ENCODE results near the gene CHD3.

CHD3 gene

DNA sequence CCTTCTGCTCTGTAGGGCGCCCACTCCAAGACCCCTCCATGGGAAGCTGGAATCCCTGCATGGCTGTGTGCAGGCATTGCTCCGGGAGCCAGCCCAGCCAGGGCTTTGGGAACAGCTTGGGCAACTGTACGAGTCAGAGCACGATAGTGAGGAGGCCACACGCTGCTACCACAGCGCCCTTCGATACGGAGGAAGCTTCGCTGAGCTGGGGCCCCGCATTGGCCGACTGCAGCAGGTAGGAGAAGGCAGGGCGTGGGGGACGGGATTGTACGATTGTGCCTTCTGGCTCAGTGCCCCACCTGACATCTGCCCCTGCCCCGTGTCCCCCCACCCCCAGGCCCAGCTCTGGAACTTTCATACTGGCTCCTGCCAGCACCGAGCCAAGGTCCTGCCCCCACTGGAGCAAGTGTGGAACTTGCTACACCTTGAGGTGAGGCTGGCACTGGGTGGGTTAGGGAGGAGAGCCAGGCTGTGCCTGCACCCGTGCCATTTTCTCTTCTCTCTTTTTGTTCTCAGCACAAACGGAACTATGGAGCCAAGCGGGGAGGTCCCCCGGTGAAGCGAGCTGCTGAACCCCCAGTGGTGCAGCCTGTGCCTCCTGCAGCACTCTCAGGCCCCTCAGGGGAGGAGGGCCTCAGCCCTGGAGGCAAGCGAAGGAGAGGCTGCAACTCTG lies 42.4 kb upstream of the CHD3 start:
- H3K4me3 ChIP-seq (replicated peaks in 1 of 2; ENCODE audit: low read depth in 2 of 2, low read length in 2 of 2), result no peak overlapping the region
- DNase-seq (ENCODE audit: low read depth in 2 of 2), result no peak
- TF ChIP-seq, protein P1, sequence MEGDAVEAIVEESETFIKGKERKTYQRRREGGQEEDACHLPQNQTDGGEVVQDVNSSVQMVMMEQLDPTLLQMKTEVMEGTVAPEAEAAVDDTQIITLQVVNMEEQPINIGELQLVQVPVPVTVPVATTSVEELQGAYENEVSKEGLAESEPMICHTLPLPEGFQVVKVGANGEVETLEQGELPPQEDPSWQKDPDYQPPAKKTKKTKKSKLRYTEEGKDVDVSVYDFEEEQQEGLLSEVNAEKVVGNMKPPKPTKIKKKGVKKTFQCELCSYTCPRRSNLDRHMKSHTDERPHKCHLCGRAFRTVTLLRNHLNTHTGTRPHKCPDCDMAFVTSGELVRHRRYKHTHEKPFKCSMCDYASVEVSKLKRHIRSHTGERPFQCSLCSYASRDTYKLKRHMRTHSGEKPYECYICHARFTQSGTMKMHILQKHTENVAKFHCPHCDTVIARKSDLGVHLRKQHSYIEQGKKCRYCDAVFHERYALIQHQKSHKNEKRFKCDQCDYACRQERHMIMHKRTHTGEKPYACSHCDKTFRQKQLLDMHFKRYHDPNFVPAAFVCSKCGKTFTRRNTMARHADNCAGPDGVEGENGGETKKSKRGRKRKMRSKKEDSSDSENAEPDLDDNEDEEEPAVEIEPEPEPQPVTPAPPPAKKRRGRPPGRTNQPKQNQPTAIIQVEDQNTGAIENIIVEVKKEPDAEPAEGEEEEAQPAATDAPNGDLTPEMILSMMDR (IDR thresholded peaks at IDR 0.05; ENCODE audit: low read depth, low read length), result no peak

DNA sequence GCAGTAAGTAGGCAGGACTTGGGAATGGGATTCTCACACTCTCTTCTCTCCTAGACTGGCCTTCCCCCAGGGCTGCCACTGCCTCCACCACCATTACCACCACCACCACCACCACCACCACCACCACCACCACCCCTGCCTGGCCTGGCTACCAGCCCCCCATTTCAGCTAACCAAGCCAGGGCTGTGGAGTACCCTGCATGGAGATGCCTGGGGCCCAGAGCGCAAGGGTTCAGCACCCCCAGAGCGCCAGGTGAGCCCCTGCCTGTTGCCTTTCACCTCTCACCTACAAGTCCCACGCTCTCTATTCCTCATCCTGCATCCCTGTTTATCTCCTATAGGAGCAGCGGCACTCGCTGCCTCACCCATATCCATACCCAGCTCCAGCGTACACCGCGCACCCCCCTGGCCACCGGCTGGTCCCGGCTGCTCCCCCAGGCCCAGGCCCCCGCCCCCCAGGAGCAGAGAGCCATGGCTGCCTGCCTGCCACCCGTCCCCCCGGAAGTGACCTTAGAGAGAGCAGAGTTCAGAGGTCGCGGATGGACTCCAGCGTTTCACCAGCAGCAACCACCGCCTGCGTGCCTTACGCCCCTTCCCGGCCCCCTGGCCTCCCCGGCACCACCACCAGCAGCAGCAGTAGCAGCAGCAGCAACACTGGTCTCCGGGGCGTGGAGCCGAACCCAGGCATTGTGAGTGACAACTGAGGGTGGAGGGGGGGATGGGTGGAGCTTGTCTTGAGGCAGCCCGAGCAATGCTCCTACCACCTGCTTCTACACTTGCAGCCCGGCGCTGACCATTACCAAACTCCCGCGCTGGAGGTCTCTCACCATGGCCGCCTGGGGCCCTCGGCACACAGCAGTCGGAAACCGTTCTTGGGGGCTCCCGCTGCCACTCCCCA lies 41.6 kb upstream of the CHD3 start:
- no peak overlapping the region for H3K4me3 ChIP-seq (replicated peaks in 1 of 2; ENCODE audit: low read depth in 2 of 2, low read length in 2 of 2)
- TF ChIP-seq, protein P1 (IDR thresholded peaks at IDR 0.05; ENCODE audit: low read depth, low read length), result no peak

DNA sequence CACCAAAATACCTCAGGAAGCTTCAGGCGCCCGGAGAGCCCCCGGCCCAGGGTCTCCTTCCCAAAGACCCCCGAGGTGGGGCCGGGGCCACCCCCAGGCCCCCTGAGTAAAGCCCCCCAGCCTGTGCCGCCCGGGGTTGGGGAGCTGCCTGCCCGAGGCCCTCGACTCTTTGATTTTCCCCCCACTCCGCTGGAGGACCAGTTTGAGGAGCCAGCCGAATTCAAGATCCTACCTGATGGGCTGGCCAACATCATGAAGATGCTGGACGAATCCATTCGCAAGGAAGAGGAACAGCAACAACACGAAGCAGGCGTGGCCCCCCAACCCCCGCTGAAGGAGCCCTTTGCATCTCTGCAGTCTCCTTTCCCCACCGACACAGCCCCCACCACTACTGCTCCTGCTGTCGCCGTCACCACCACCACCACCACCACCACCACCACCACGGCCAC lies 40.4 kb upstream of the CHD3 start:
- no peak for DNase-seq (ENCODE audit: low read depth in 2 of 2)
- no peak overlapping the region for H3K4me3 ChIP-seq (replicated peaks in 1 of 2; ENCODE audit: low read depth in 2 of 2, low read length in 2 of 2)
- TF ChIP-seq, protein P1 (IDR thresholded peaks at IDR 0.05; ENCODE audit: low read depth, low read length), result no peak

More for the DNA sequence above, 41.6 kb upstream of the CHD3 start:
- DNase-seq (ENCODE audit: low read depth in 2 of 2), result no peak

DNA sequence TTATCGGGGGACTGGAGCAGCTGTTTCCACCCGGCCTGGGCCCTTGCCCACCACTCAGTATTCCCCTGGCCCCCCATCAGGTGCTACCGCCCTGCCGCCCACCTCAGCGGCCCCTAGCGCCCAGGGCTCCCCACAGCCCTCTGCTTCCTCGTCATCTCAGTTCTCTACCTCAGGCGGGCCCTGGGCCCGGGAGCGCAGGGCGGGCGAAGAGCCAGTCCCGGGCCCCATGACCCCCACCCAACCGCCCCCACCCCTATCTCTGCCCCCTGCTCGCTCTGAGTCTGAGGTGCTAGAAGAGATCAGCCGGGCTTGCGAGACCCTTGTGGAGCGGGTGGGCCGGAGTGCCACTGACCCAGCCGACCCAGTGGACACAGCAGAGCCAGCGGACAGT lies 39.9 kb upstream of the CHD3 start:
- TF ChIP-seq, protein P1 (IDR thresholded peaks at IDR 0.05; ENCODE audit: low read depth, low read length), result no peak
- H3K4me3 ChIP-seq (replicated peaks in 1 of 2; ENCODE audit: low read depth in 2 of 2, low read length in 2 of 2), result no peak overlapping the region
- DNase-seq (ENCODE audit: low read depth in 2 of 2), result no peak

DNA sequence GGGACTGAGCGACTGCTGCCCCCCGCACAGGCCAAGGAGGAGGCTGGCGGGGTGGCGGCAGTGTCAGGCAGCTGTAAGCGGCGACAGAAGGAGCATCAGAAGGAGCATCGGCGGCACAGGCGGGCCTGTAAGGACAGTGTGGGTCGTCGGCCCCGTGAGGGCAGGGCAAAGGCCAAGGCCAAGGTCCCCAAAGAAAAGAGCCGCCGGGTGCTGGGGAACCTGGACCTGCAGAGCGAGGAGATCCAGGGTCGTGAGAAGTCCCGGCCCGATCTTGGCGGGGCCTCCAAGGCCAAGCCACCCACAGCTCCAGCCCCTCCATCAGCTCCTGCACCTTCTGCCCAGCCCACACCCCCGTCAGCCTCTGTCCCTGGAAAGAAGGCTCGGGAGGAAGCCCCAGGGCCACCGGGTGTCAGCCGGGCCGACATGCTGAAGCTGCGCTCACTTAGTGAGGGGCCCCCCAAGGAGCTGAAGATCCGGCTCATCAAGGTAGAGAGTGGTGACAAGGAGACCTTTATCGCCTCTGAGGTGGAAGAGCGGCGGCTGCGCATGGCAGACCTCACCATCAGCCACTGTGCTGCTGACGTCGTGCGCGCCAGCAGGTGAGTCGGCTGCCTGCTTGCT lies 39.3 kb upstream of the CHD3 start:
- H3K4me3 ChIP-seq (replicated peaks in 1 of 2; ENCODE audit: low read depth in 2 of 2, low read length in 2 of 2), result no peak overlapping the region
- TF ChIP-seq, protein P1 (IDR thresholded peaks at IDR 0.05; ENCODE audit: low read depth, low read length), result no peak

DNA sequence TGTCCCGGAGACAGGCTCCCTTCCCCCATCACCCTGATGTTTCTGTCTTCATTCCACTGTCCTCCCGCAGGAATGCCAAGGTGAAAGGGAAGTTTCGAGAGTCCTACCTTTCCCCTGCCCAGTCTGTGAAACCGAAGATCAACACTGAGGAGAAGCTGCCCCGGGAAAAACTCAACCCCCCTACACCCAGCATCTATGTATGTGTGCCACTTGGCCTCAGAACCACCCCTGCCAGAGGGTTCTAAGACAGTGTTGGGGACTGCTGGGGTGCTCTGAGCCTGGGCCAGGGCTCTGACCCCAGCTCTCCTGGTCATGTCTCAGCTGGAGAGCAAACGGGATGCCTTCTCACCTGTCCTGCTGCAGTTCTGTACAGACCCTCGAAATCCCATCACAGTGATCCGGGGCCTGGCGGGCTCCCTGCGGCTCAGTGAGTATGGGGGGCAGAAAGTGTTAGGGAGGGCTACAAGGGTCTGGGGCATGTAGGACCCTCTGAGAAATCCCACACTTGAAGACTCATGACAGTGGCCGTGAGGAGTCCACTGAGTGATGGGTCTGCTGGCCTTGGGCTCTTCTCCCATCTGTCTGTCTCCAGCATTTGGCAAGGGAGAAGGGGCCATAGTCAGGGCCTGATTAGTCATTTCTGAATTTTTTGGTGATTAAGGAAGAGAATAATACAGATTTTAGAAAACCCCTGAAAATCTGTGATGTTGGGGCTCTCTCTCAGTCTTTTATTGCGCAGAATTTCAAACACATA lies 38.7 kb upstream of the CHD3 start:
- H3K4me3 ChIP-seq (replicated peaks in 1 of 2; ENCODE audit: low read depth in 2 of 2, low read length in 2 of 2), result no peak overlapping the region
- TF ChIP-seq, protein P1 (IDR thresholded peaks at IDR 0.05; ENCODE audit: low read depth, low read length), result no peak
- no peak for DNase-seq (ENCODE audit: low read depth in 2 of 2)

More for the DNA sequence above, 39.3 kb upstream of the CHD3 start:
- DNase-seq (ENCODE audit: low read depth in 2 of 2), result no peak
